HG02943 (cell line): Measurements from ENCODE around the gene PLEKHM1.

Experiments
- ATAC-seq: cut with Tn5 transposase; IDR thresholded peaks from one replicate; pipeline ENCODE4 v1.9.1; 2021; ENCODE audit warnings: mild to moderate bottlenecking, low read depth, moderate library complexity; ENCODE audit not compliant: unreplicated experiment

The PLEKHM1 gene

DNA sequence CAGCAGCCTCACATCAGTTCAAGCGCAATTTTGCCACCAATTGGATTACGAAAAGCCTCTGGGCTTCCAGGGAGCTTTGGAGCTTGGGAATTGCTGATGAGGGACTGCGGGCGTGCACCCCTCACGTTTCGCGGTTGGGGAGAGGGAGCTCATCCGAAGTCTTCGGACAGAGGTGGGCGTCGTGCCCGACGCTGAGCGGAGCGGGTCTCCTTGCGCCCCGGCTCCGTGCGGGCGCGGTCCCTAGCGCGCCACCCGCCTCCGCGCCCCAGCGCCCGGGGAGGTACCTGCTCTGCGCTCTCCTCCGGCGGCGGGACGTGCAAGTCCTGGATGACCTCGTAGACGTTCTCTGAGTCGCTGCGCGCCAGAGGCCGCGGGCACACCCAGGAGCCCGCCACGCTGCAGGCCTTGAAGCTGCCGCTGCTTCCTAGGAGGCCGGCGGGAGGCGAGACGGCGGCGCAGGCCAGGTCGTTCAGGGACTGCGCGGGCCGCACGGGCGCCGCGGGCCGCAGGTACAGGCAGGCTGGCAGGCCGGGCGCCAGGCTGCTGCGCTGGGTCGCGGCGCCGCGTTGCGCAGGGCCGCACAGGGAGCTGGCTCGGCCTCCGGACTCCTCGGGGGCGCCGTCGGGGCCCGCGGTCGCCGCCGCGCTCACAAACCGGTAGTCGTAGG, 61.0 kb downstream of the PLEKHM1 start:
- ATAC-seq, result no peak

GRCh38 chr17:45428931-45429338, 61.6 kb downstream of the PLEKHM1 start:
- no peak for ATAC-seq

DNA sequence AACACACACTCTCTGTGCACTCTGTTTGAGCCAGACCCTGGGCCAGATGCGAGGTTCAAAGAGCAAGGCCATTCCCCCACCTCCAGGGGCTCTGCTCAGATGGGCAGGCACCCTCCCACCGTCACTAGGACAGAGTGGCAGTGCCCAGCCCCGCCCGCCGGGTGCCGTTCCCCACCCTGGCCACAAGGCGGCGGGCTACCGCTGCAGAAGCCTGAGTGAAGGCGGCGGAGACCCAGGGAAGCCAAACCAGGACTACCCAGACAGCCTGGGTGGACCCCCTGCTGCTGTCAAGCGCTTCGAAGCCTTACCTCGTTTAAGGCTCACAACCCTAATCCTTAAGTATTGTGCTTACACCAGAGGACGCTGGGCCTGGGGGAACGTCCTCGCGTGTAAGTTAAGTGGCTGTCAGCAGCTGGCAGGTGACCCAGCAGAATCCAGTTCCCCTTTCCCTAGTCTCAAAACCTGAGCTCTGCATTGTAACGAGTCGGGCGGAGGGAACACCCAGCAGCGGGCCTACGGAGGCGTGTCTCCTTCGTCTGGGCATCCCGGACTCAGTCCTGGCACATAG, 62.4 kb downstream of the PLEKHM1 start:
- no peak for ATAC-seq

- no peak for ATAC-seq
These were observed 63.2 kb downstream of the PLEKHM1 start for GRCh38 chr17:45427181-45427835.

DNA sequence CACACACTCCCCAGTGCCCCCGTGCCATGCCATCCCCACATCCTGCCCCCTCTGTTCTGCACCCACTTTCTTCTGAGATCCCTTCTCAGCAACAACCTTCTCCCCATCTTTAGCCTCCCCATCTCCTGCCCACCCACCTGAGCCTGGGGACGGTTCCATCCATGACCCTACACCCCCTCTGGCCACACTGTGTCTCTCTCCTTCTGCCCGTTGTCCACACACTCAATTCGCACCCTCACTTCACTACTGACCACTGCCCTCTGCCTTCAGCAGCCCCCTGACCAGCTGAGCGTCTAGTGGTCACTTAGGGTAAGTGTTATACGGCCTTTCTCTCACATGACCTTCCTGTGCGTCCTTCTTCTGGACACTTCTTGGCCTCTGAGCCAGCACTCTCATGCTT, 64.0 kb downstream of the PLEKHM1 start:
- ATAC-seq, result no peak

DNA sequence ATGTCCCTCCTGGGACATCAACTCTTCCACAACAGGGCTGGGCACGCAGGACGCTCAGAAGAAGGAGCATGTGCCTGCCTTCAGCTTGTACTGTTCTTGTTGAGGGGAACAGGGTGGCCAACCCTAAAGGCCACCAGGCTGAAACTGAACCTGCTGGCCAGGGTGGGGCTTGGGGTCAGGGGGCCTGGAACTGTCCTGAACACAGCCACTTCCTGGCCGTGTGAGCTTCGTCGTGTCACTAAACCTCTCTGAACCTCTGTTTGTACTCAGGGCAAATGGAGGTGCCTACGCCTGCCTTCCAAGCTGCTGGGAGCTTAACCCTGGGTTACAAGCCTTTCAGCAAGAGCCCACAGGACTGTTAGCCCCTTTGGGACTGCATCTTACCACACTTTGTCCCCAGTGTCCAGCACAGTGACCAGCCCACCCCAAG, 64.5 kb downstream of the PLEKHM1 start:
- ATAC-seq, result no peak

GRCh38 chr17:45425125-45425983, 65.2 kb downstream of the PLEKHM1 start:
- no peak for ATAC-seq

GRCh38 chr17:45424769-45425124, 65.8 kb downstream of the PLEKHM1 start:
- no peak for ATAC-seq

DNA sequence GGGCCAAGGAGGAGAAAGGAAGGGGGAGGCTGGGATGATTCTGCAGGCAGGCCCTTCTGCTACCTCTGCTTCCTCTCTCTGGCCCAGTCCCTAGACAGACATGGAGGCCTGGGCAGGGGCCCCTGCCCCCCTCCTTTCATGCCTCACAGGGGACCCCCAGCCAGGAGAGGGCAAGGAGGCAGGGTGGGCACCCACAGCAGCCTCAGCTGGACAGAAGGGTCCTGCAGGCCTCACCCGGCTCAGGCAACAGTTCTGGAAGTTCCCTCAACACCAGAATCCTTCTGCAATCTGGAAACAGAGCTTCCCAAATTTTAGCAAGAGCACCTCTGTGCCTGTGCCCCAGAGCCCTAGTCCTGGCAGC, 66.6 kb downstream of the PLEKHM1 start:
- ATAC-seq, result no peak

DNA sequence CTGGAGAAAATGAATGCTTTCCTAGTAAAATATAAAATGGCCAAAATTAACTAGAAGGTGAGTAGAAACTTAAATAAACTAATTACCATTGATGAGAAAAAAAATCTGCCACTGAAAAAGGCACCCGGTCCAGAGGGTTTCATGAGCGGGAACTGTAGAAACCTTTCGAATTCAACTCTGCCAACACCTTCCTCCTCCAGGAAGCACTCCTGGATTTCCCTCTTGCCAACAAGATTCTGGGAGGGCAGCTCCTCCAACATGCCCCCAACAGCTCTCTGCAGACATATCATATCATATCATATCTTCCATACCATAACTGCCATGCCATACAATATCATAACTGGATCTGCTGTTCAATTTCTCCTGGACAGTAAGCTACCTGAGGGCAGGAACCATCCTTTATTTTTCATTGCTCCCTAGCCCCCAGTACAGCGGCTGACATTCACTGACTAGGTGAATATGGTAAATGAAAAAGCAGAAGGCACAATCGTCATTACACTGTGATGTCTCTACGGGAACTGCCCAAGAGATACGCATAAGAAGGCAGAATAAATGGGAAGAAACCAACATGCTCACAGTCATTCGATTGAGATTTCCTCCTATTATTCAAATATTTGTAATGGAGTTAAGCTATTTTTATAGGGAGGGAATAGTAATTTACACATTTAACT, 67.1 kb downstream of the PLEKHM1 start:
- ATAC-seq, result no peak

DNA sequence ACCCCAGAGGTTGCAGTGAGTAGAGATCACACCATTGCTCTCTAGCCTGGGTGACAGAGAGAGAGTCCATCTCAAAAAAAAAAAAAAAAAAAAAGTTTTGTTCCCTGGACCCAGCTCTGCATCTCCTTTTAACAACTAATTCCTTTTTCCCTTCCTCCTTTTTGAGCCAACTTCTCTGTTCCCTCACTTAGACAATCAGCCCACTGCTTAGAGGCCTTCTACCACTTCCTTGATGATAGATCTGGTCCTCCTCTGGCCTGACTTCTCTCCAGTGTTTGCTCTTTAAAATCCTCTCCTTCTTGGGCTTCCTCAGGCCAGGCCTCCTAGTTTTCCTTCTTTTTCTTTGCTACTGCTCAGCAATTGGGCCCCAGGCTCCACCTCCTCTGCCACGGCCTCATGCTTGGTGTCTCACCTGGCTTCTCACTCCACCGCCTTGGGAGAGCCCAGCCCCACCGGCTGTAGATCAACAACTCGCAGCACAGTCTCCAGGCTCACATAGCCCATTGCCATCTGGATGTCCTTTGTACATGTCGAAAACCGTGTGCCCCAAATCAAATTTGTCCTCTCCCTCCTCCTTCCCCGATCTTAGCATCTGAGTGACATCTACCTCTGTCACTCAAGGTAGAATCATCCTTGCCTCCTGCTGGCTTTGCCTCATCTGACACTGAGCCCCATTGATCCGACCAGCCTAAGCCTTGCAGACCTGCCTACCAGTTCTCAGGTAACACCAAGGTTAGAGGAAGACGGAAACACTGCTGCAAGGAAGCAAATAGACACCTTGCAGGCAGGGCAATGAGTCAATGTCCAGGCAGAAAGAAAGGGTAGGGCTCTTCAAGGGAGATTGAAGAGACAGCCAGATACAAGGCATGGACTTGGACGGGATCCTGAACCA, 75.3 kb downstream of the PLEKHM1 start:
- no peak for ATAC-seq

- ATAC-seq, result no peak
These were observed 77.0 kb downstream of the PLEKHM1 start for GRCh38 chr17:45413498-45413923.

- no peak for ATAC-seq
These were observed 79.0 kb downstream of the PLEKHM1 start for GRCh38 chr17:45411348-45412105.

DNA sequence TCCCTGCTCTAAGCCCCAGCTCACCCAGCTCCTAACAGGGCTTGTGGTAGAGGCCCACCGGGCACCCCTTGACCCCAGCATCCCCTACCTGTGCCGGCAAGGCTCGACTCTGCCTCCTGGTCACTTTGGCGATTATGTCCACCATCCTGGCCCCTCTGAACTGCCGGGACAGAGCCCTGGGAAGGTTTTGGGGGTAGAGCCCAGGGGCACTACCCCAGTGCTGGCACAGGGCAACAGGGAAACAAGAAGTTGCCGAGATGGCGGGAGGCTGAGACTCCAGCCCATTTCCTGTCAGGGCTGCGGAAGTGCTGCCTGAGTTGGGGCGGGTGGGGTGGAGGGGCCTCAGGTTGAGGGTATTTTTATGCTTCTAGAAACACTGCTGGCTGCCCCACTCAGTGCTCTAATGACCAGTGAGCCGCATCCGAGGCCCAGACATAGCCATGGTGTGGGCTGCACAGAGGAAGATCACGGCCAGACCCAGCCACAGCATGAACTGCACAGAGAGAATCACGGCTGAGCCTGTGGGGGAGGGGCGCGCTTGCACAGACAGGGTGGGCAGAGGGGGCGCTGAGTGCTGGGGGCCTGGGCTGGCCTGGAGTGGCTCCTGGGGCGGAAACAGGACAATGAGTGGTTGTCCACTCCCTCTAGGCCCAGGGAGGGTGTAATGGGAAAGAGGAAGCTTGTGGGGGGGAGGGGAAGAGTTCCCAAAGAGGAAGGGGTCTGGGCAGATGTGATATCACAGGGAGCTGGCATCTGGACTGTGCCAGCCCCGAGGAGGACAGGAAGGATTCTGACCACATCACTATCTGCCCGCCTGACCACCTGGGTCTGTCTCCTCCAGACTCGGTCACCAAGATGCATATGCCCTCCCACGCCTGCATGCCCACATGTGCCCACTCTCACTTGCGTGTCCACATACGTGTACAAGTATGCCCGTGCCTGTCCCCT, 80.1 kb downstream of the PLEKHM1 start:
- no peak for ATAC-seq

DNA sequence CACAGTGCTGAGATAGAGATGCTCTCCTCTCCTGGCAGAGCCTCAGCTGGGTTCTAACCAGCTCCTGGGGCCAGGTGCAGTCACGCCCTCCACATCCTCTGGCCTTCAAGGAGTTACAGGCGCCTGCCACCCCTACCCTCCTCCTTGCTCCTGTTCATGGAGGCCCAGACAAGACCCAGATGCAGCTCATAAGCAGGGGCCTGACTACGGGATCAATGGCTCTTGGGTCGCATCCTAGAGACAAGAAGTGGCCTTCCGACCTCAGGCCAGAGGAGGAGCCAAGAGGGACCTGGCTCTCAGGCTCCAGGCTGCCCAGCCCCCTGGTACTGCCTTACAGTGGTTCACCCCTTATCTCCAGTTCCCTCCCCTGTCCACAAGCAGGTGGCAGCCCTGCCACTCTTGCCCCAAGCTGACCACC, 80.9 kb downstream of the PLEKHM1 start:
- ATAC-seq, result no peak

DNA sequence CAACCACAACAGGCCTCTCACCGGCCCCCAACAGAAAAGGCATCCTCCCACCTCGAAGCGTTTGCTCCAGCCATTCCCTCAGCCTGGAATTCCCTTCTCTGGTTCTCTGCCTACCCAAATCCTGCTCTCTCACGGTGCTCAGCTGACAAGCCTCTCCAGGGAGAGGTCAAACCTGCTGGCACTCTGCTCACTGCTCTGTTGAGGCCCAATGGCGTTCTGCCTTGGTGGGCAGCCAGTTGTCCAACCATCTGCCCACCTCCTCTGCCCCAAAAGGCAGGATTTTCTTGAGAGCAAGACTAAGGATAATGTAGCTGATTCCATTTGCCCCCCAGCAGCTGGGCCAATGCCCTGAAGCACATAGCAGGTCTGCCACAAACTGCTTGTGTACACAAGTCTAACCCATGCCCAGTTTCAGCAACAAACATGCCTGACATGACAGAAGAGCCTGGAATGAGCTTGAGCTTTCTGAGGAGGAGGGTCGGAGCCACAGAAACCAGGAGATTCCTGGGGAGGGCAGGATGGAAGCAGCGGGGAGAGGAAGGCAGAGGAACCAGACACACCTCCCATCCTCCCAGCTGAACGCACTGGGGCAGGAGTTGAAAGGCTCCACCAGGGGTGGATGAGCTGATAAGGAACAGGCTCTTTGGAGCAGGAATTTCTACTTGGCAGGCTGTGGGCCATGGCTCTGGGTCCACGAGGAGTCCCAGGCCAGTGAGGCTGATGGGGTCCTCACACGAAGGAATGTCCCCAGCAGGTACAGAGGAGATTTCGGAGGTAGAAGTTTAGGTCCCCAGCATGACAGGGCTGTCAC, 81.7 kb downstream of the PLEKHM1 start:
- no peak for ATAC-seq

DNA sequence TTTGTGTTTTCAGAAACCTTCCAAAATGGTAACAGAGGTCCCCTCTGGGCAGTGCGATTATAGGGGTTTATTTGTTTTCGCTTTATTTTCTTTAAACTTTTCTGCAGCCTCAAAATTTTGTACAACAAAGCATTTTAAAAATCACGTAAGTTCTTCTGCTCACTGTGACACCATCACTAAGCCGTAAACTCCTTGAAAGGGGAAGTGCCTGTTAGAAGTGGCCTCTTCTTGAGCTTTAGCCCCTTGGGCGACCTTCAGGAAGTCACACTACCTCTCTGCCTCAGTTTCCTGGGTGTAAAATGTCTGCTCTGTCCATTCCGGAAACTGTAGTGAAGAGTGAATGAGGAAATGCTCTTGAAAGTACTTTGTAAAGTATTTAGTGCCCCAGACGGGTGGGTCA, 84.4 kb downstream of the PLEKHM1 start:
- no peak for ATAC-seq
